ENCODE data around the gene C12orf54. TPM values are rescaled to one million over a fixed set of nuclear protein-coding genes. Genes with fewer than 3 reads are reported as not detected.

The C12orf54 gene
- total and polyA plus RNA-seq, 2 of the 8 experiments (the other 6 are each of a cell fraction or from before 2014, with no cell fraction given), result not detected

DNA sequence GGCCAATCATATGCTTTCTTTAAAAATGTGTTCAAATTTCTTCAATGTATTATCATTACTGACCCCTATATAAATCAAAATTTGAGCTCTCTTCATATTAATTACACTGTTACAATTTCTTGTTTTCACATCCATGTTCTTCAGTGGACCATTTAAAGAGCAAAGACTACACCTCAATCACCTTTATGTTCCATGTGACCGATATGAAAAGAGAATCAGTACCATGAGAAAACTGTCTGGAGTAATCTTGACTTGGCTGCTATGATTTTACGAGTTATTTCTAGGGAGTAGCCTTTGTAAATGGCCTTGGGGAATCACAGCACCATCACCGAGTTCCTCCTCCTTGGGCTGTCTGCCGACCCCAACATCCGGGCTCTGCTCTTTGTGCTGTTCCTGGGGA lies 43.0 kb downstream of the C12orf54 start, which contains the start of gene OR8S1:
OR8S1 (plus strand) TSS at position 301 of the 400 bp plus-strand sequence; CDS start at position 301, 0 bp downstream.
- Histone ChIP-seq H3K9ac (replicated peaks in 1 of 4; ENCODE audit: extremely low read depth in 1 of 4, low read depth in 3 of 4, low read length in 3 of 4) (no peak within 1 kb of the TSS), H3K18ac (ENCODE audit: extremely low read depth, low read length) (no peak within 1 kb of the TSS), H2BK20ac (ENCODE audit: low read length) (no peak within 1 kb of the TSS), H3K4me1 (replicated peaks in 1 of 4; ENCODE audit: control insufficient read depth in 3 of 4, insufficient read depth in 4 of 4, low read length in 3 of 4) (no peaks in the 10 kb centered on the region), H4K5ac (ENCODE audit: insufficient read length, low read depth, low read length) (no peak within 1 kb of the TSS), H2AFZ (ENCODE audit: low read length) (no peak within 1 kb of the TSS), H3K27me3 (replicated peaks in 1 of 4; ENCODE audit: control insufficient read depth in 3 of 4, extremely low read depth in 1 of 4, insufficient read depth in 3 of 4, low read length in 3 of 4) (no peaks in the 10 kb centered on the region), H3K79me2 (ENCODE audit: control insufficient read depth in 1 of 2, insufficient read depth in 2 of 2, low read length in 2 of 2) (no peaks in the 10 kb centered on the region), H3K4me2 (ENCODE audit: insufficient read depth in 1 of 2, low read depth in 2 of 2, low read length in 2 of 2) (no peak within 1 kb of the TSS), H3K36me3 (ENCODE audit: control insufficient read depth in 2 of 4, insufficient read depth in 4 of 4, low read length in 3 of 4) (no peaks in the 10 kb centered on the region), H3K79me1 (ENCODE audit: low read depth, low read length) (no peaks in the 10 kb centered on the region), H2BK12ac (ENCODE audit: low read depth, low read length) (no peak within 1 kb of the TSS), H4K20me1 (replicated peaks in 1 of 2; ENCODE audit: control insufficient read depth in 1 of 2, insufficient read depth in 2 of 2, low read length in 2 of 2) (no peaks in the 10 kb centered on the region), H2BK120ac (replicated peaks; ENCODE audit: low read depth, low read length) (no peak within 1 kb of the TSS), H3K4ac (replicated peaks; ENCODE audit: insufficient read length, low read depth, low read length) (no peak within 1 kb of the TSS), H3K56ac (replicated peaks; ENCODE audit: insufficient read length, low read depth, low read length) (no peak within 1 kb of the TSS), H3K23ac (ENCODE audit: insufficient read length) (no peak within 1 kb of the TSS), H4K8ac (ENCODE audit: extremely low read depth, insufficient read depth, low read length) (no peak within 1 kb of the TSS), H3K4me3 (ENCODE audit: extremely low read depth in 1 of 4, insufficient read depth in 2 of 4, low read depth in 3 of 4, low read length in 4 of 4) (no peak within 1 kb of the TSS), H2AK5ac (ENCODE audit: low read depth, low read length) (no peak within 1 kb of the TSS), H3K9me3 (ENCODE audit: insufficient read depth in 2 of 2, low read depth in 1 of 2, low read length in 1 of 2) (peaks cover 0 to 5% of the 10 kb centered on the region in 2 experiments; a peak in 2 of 4 replicates), H4K91ac (replicated peaks; ENCODE audit: insufficient read length, low read length) (no peak within 1 kb of the TSS), H3K14ac (ENCODE audit: insufficient read length) (no peak within 1 kb of the TSS), H2BK15ac (ENCODE audit: low read length) (no peak within 1 kb of the TSS), H3K27ac (ENCODE audit: low read depth, low read length) (no peak within 1 kb of the TSS), H2BK5ac (ENCODE audit: low read depth, low read length) (no peak within 1 kb of the TSS), H3K23me2 (ENCODE audit: low read depth, low read length) (no peaks in the 10 kb centered on the region)
- DNase-seq (ENCODE audit: low read depth in 1 of 2, low spot score in 2 of 2), result no peak
- no peak for FAIRE-seq
- ChIA-PET POLR2A (ENCODE audit: partially characterized antibody) (no interaction called here), CTCF (ENCODE audit: partially characterized antibody) (interaction anchor here (1.1 kb wide), 1 partner anchor 68 kb away, joined by 4 read pairs; no protein-coding TSS in a partner anchor)
- WGBS, 2 experiments (ENCODE audit: extremely low coverage in 1 of 2, insufficient coverage in 1 of 2, insufficient read length in 1 of 2, insufficient replicate concordance in 2 of 2, low coverage in 1 of 2, low lambda C conversion rate in 2 of 2, missing lambda C conversion rate in 1 of 2), result 96% methylated on average over 5 of the region's 5 CpGs; no CpG with 5 or more reads in 1 of the 2 experiments
- TF ChIP-seq, protein P1, sequence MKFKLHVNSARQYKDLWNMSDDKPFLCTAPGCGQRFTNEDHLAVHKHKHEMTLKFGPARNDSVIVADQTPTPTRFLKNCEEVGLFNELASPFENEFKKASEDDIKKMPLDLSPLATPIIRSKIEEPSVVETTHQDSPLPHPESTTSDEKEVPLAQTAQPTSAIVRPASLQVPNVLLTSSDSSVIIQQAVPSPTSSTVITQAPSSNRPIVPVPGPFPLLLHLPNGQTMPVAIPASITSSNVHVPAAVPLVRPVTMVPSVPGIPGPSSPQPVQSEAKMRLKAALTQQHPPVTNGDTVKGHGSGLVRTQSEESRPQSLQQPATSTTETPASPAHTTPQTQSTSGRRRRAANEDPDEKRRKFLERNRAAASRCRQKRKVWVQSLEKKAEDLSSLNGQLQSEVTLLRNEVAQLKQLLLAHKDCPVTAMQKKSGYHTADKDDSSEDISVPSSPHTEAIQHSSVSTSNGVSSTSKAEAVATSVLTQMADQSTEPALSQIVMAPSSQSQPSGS (IDR thresholded peaks at IDR 0.05; ENCODE audit: low read length), result no peak
- TF ChIP-seq CTBP2 (IDR thresholded peaks at IDR 0.05; ENCODE audit: borderline replicate concordance, insufficient read depth, insufficient read length, low read length) (no peak), CBX8 (IDR thresholded peaks at IDR 0.05; ENCODE audit: borderline replicate concordance, low read depth, low read length) (no peak), HDAC2 (IDR thresholded peaks at IDR 0.05; ENCODE audit: borderline replicate concordance in 1 of 2, low read depth in 2 of 2, low read length in 2 of 2) (no peak), EZH2 (IDR thresholded peaks at IDR 0.05; ENCODE audit: low read depth, low read length, severe bottlenecking) (no peak)
